Measurements from ENCODE around the gene OOEP.
A peak's percentile ranks its signal among the peaks of the same experiment; 100 is the strongest.
"Not testable (repeated sequence)": the region's sequence is repeated elsewhere in the genome, so short reads cannot be mapped to it uniquely, and the experiment has no call there.

The OOEP gene

DNA sequence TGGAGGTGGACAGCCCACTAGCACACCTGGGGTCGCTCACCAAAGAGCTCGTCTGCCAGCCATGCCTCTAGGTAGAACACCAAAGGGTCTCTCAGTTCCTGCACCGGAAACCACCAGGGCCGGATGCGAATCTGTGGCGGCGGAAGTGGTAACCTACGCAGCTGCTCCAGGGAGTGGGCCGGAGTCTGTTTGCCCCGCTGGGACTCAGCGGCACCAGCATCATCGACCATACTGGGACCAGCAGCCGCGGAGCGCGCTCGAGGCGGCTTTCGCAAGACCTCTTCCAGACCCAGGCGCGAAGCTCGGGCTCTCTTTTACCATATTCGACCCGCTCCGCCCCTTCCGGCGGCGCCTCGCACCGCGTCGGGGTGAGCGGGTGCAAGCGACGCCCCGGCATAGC, at the start of gene OOEP:
TSS of gene OOEP (minus strand) at position 335 of the 400 bp plus-strand sequence. CDS start at position 230, 105 bp downstream.
- no peak for DNase-seq

DNA sequence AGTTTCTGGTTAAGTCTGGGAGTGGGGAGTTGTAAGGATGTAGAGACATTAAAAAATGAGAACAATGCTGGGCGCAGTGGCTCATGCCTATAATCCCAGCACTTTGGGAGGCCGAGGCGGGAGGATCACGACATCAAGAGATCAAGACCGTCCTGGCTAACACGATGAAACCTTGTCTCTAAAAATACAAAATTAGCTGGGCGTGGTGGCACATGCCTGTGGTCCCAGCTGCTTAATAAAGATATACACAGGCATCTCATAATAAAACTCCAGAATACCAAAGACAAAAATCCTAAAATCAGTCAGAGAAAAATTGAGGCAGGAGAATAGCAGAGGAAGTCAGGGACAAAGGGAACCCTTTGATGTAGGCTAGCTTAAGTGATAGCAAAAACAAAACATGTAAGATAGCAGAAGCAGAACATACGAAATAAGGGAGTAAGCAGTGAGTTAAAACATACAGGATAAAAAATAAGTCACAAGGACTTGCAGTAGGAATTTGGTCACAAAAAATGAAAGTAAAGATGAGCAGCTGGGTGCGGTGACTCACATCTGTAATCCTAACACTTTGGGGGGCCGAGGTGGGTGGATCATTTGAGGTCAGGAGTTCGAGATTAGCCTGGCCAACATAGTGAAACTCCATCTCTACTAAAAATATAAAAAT, 48.5 kb upstream of the OOEP start:
- DNase-seq: no peak

DNA sequence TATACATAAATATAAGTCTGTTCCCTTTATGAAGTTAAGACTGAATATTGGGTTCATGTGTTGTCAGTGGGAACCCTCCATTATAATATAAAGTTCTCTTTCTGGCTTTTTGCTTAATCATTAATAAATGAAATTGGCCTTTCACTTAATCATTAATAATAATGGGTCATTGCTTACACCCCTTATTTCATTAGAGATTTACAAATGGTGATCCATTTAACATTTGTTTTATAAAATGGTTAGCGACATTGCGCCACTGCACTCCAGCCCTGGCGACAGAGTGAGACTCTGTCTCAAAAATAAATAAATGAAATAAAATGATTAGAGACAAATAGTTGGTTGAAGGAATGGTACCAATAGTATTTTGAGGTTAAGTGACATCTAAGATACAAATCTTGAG, 43.4 kb upstream of the OOEP start:
- no peak for DNase-seq

DNA sequence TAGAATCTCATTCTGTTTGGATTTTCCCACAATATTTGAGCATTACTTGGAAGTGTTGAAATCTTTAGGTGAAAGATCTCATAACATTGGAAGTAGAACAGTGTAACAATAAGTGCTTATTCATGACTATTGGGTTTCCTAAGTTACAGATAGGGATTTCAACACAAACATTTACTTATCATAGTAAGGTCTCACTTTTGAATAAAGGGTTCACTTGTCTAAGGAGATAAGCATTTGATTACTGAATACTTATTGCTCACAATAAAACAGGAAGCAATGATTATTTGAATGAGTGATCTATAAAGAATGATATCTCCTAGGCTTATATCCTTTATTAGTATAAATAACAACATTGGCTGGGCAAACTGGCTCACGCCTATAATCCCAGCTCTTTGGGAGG, 39.7 kb upstream of the OOEP start:
- no peak for DNase-seq

DNA sequence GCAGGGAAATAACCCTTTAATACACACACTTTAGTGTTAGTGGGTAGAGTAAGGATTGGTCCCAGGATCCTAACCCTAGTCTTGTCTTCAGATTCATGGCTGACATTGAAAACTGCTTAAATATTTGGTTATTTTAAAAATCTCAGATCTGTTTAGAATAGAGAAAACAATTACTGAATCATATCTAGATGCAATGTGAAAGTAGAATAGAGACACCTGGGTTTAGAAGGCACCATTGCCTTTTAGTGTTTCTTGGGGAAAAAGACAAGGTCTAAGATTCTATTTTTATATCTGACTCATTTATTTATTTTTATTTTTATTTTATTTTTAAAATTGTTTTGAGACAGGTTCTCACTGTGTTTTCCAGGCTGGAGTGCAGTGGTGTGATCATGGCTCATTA, 31.0 kb upstream of the OOEP start:
- DNase-seq: no peak

DNA sequence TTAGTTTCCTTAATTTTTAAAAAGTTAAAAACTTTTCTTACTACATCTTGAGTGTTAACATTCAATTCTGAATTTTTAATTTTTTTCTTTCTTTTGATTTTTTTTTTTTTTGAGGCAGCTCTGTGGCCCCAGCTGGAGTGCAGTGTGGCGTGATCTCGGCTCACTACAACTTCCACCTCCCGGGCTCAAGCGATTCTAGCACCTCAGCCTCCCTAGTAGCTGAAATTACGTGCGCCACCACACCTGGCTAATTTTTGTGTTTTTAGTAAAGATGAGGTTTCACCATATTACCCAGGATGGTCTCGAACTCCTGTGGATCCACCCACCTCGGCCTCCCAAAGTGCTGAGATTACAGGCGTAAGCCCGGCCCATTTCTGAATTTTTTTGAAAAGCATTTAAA, 26.2 kb upstream of the OOEP start:
- DNase-seq: no peak

DNA sequence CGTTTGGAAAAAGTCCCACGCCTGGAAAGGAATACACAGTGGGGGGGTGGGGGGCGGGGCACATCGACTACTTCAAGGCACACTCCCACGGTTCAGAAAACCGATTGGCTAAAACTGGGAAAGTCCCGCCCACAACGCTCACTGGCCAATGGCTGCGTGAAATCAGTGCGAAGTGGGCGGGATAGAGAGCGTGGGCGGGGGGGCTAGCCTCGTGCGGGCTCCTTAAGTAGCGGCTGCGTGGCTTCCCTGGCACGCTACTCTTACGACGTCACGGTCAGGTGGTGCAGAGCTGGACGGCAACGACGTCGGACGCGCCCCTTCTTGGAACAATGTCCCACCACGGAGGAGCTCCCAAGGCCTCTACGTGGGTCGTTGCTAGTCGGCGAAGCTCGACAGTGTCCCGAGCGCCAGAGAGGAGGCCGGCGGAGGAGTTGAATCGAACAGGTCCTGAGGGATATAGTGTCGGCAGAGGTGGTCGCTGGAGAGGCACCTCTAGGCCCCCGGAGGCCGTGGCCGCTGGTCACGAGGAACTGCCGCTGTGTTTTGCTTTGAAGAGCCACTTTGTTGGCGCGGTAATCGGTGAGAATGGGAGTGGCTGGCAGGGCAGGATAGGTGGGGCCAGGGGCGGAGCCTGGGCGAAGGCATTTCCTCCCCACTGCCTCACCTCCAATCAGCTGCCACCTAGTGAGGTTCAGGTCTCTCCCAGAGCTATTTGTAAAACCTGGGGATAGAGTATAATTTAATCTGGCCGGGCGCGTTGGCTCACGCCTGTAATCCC, 25.1 kb upstream of the OOEP start, which contains the start of gene DDX43:
TSS of gene DDX43 (plus strand) at position 252 of the 778 bp plus-strand sequence. CDS start at position 330, 78 bp downstream.
- peak; percentile 42 for DNase-seq

DNA sequence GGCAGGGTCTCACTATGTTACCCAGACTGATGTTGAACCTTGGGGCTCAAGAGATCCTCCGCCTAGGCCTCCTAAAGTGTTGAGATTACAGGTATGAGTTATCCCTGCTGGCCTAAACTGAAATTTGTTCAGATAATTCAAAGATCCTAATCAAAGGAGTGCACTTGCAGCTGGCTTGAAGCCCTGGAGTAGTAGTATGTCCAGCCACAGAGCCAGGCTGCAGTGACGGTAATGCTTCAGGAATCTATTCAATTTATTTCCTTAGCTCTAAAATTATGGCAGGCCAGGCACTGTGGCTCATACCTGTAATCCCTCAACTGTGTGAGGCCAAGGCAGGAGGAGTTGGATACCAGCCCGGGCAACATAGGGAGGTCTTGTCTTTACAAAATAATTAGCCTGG, 23.6 kb upstream of the OOEP start:
- no peak for DNase-seq

DNA sequence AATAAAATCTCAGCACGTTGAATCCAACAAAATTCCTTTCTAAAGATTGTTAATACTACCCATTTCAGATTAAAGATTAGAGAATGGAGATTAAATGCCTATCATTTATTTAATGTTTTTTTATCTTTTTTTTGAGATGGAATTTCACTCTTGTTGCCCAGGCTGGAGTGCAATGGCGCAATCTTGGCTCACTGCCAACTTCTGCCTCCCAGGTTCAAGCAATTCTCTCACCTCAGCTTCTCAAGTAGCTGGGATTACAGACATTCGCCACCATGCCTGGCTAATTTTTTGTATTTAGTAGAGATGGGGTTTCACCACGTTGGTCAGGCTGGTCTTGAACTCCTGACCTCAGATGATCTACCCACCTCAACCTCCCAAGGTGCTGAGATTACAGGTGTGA, 22.5 kb upstream of the OOEP start:
- DNase-seq: not testable (repeated sequence)

DNA sequence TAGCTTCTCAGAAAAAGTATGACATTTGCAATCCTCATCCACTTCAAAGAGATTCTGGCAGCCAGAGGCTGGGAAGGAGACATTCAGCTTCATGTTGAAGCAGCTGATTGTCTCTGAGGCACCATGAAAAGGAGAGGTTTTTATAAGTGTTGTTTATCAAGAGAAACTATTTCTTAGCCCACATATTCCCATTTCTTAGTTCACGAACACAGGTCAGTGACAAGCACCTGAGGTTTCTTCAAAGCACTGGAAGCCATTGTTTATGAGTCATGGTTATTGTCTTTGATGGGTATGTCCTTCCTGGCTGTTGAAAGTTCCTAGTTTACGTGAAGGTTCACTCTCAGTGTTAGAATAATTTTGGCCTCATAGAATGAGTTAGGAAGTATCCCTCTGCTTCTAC, 22.0 kb upstream of the OOEP start:
- no peak for DNase-seq

DNA sequence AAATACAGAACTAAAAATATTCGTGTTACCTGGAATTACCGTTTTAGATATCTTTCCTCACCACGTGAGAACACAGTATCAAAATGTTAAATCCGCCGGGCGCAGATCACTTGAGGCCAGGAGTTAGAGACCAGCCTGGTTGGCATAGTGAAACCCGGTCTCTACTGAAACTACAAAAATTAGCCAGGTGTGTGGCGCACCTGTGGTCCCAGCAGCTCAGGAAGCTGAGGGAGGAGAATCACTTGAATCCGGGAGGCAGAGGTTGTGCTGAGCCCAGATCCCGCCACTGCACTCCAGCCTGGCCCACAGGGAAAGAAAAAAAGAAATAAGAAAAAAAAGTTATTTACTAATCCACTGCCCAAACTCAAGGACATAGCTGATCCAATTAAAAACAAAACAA, 20.2 kb upstream of the OOEP start:
- no peak for DNase-seq

DNA sequence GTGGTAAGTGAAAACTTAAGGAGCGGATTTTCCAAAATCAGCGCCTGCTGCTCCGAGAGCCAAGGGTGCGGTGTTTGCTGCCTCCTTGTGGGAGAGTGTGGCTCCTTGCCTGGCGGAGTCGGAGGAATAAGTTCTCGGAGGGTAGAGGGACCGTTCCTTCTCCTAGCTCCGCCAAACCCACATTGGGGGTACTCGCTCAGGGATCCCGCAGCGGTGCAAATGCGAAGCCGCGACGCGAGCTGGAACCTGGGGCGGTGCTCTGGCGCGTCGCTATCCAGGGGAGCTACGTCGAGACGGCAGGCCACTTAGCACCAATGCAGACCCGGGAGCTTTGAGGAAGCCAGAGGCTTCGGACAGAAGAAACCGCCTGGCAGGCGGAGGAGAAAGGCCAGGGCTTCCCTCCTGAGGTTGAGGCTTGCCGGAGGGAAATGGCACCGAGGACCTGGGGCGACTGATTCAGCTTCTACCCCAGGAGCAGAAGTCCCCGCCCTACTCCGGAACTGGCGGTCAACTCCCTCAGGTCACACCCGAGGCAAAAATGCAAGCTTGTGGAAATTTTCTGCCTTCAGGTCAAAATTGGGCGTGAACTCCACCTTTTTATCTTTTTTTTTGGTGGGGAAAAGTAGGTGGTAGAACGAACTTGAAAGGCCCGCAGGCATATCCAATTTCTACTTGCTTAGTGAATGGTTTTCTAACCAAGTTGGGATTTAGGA, 19.3 kb upstream of the OOEP start:
- DNase-seq: peak; percentile 78

DNA sequence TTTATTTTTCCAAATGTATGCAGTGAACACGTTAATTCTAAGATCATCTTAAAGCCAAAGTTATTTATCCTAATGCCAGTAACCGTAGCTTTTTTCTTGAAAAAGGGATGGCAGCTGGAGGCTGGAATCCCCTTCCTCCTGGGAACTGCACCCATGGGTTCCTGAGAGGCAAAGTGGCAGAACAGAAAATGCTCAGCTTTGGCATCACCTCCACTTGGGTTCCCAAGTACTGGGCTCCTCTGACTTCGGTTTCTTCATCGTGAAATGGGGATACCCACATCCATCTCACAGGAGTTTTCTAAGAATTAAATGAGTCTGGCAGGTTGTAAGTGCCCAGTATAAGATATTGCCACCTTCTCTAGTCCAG, 18.7 kb upstream of the OOEP start:
- no peak for DNase-seq

DNA sequence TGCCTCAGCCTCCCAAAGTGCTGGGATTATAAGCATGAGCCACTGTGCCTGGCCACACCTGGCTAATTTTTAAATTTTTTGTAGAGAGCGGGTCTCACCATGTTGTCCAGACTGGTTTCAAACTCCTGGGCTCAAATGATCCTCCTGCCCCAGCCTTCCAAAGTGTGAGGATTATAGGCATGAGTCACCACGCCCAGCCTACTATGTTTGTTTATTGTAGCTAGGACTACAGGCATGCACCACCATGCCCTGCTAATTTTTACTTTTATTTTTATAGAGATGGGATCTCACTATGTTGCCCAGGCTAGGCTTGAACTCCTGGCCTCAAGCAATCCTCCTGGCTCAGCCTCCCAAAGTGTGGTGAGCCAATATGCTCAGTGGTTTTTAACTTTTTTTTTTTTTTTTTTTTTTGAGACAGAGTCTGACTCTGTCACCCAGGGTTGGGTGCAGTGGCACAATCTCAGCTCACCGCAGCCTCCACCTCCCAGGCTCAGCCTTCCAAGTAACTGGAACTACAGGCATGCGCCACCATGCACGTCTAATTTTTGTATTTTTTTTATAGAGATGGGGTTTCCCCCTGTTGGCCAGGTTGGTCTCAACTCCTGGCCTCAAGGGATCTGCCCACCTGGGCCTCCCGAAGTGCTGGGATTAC, 12.9 kb upstream of the OOEP start:
- no peak for DNase-seq

DNA sequence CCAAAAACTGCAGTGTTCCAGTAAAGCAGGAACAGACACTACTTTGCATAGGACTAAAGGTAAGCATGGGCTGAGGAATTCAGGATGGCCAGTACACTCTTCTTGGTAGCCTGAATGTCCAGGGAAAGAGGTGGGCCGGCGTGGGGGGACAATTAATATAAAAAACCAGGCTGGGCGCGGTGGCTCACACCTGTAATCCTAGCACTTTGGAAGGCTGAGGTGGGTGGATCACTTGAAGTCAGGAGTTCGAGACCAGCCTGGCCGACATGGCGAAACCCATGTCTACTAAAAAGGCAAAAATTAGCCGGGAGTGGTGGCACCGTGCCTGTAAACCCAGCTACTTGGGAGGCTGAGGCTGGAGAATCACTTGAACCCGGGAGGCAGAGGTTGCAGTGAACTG, 11.8 kb upstream of the OOEP start:
- not testable (repeated sequence) for DNase-seq

DNA sequence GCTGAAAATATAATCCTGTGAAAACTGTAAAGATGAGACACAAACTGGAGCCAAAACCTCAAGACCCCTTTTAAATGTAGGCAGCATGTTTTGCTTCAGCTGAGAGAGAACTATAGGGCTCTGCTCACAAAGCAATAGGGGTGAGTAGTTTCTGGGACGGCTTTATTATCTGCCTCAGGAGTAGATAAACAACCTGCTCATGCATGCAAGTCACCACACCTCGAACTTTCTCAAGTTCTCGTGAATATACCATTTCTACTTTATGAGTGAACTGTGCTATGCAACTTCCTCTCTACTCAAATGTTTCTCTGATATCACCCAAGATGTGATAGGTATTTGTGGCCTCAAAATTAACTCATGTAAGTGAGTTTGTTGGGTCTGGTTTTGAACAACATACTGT, 7.5 kb upstream of the OOEP start:
- DNase-seq: no peak

DNA sequence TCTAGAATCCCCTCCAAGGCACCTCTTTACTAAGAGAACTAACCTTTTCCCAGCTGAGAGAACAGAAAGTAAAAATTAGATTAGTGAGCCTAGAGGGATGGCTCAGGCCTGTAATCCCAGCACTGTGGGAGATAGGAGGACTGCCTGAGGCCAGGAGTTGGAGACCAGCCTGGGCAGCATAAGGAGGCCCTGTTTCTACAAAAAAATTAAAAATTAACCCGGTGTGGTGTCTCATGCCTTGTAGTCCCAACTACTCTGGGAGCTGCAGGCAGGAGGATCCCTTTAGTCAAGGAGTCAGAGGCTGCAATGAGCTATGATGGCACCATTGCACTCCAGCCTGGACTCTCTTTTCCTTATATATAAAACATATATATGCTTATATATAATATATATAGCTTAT, 5.5 kb upstream of the OOEP start:
- DNase-seq: no peak

DNA sequence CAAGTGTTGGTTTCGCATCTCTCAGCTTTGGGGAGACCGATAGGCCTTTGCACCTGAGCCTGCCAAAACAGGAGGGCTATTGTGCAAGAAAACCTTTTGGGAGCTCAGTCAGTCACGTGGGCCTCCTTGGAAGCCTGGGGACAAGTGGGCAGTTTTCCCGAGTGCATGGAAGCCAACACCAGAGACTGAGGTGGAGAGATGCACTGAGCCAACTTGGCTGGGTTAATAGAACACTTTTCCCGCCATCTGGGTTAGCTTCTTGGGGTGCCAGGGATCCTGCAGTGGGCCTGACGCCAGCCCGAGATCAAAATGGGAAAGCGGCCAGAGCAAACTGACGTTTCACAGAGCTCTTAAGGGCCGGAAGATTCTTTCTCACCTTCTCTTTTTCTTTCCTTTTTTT, 2.8 kb upstream of the OOEP start:
- no peak for DNase-seq

DNA sequence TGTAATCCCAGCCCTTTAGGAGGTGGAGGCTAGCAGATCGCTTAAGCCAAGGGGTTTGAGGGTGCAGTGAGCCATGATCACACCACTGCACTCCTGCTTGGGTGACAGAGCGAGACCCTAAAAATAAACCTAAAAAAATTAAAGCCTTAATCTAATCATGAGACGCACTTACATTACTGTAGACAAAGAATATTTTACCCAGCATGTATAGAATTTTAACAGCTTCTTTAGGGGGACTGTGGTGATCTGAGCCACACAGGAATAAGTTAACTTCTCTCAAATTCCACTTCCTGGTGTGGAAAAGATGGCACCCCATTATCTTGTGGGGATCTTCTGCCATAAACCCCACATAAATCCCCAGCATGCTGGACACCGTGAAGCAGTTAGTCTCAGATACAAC, 2.3 kb upstream of the OOEP start:
- no peak for DNase-seq

DNA sequence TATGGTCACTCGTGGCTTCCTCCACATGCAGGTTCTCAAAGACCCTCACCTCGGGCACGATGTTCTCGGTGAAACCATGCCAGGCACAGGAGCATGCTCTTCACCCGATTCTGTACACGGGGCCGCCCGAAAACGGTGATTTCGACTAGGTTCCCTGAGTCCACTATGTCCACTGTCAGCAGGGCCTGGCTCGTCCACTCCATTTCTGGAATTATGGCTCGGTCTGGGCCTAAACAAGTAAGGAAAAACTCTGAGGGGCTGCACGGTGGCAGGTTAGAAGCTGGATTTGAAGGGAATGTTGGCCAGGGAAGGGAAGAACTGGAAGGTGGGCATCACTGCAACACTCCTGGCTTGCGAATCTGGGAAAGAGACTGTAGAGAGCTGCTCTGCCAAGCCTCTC, 540 bp downstream of the OOEP start:
- no peak for DNase-seq

DNA sequence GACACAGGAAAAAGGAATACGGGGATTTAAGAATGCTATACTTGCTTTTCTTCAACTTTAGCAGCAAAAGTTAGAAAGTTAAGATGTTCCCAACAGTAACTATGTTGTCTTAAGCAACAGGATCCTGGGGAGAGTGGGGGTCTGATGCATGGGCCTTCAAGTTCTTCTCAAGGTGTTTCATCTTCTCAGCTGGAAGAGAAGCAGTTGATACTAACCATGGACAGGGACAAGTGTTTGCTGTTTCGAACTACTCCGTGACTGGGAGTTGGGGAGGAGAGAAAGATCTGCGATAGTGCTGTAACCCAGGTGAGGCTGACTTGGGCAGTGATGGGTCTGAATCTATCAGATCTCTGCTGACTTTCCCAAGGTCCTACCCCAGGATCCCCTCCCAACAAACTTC, 1.0 kb downstream of the OOEP start:
- no peak for DNase-seq

DNA sequence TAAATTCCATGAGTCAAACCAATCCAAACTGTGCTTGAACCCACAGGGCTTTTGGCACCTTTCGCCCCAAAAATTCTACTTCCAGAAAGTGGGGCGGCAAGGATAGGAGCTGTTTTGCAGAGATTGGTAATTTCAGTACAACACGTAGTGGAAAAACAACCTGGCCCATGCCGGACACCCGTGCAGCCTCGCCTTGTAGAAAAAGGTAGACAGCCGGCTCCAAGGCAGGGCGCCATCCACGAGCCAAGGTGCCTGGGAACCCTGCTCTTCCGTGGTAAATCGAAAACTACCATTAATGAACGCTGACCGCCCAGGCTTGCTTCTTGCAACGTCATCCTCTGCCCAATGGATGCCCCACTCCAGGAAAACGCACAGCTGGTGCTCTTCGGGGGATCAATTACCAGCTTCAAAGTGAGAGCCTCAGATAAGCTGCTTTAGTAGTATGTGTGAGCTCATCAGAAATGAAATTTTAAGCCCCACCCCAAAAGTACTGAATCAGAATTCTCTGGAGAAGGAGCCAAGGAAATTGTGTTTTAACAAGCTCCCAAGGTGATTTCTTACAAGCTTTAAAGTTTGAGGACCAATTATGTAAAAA, 1.8 kb downstream of the OOEP start:
- DNase-seq: no peak

DNA sequence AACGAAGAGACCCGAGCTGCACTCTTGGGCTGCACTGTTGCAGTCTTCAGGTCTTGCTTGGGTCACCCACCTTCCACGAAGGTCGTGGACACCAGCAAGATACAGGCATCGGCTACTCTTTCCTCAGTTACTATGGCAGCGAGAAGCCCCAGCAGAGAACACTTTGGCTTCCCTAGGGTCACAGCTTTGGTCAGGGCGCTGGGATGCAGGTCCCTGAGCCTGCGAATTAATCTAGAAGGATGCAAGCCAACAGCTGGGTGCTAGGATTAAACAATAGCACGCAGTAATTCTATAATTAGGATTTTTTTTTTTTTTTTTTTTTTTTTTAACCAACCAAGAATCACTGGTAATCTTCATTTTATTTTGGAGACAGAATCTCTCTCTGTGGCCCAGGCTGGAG, 5.1 kb downstream of the OOEP start:
- no peak for DNase-seq

Measured in eye (tissue), 1 donor.